Fibroblast of lung (primary cell): Measurements from ENCODE around the gene YPEL3.

Experiments
- EZH2 ChIP-seq: IDR thresholded peaks from 2 replicates; pipeline ENCODE4 v1.5.1; 2012; ENCODE audit warnings: low read length, control low read depth, mild to moderate bottlenecking; ENCODE audit errors: missing control alignments
- TF ChIP-seq, protein P1 (sequence below), 2 donors: IDR thresholded peaks in 1 of 2; conservative IDR thresholded peaks in 1 of 2; 1 replicate in 1 of 2; 2 replicates in 1 of 2; pipeline ENCODE4 v1.5.1; 2011 to 2012; ENCODE audit warnings: low read length in 2 of 2, control low read depth in 1 of 2, inconsistent platforms in 1 of 2, low read depth in 1 of 2, mild to moderate bottlenecking in 1 of 2

GRCh38 chr16:30112197-30113030 is 16.4 kb upstream of the YPEL3 start:
- TF ChIP-seq, protein P1, sequence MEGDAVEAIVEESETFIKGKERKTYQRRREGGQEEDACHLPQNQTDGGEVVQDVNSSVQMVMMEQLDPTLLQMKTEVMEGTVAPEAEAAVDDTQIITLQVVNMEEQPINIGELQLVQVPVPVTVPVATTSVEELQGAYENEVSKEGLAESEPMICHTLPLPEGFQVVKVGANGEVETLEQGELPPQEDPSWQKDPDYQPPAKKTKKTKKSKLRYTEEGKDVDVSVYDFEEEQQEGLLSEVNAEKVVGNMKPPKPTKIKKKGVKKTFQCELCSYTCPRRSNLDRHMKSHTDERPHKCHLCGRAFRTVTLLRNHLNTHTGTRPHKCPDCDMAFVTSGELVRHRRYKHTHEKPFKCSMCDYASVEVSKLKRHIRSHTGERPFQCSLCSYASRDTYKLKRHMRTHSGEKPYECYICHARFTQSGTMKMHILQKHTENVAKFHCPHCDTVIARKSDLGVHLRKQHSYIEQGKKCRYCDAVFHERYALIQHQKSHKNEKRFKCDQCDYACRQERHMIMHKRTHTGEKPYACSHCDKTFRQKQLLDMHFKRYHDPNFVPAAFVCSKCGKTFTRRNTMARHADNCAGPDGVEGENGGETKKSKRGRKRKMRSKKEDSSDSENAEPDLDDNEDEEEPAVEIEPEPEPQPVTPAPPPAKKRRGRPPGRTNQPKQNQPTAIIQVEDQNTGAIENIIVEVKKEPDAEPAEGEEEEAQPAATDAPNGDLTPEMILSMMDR (conservative IDR thresholded peaks at IDR 0.05 in 1 of 2, IDR thresholded peaks at IDR 0.05 in 1 of 2; ENCODE audit: low read depth in 1 of 2, low read length in 2 of 2), result peak; percentile 52 to 61
- no peak for TF ChIP-seq EZH2
